Thyroid gland (tissue), 4 donors: Measurements from ENCODE around the gene BACH2.

Experiments used
- POLR2A ChIP-seq, 2 donors: fragments of 450-650 bp; IDR thresholded peaks; one replicate each; pipeline ENCODE4 v1.6.1; 2017; ENCODE audit warnings: antibody characterized with exemption in 2 of 2, mild to moderate bottlenecking in 2 of 2, moderate library complexity in 1 of 2
- TF ChIP-seq, protein P1 (sequence below), 6 experiments: fragments of 200-600 bp in 3 of 6; fragments of 450-650 bp in 3 of 6; sonication (generic) in 3 of 6; IDR thresholded peaks; one replicate each; pipeline ENCODE4 v1.5.1; 2016 to 2019; ENCODE audit warnings: antibody characterized with exemption in 6 of 6, mild to moderate bottlenecking in 2 of 6, inconsistent platforms in 1 of 6, moderate library complexity in 1 of 6

DNA sequence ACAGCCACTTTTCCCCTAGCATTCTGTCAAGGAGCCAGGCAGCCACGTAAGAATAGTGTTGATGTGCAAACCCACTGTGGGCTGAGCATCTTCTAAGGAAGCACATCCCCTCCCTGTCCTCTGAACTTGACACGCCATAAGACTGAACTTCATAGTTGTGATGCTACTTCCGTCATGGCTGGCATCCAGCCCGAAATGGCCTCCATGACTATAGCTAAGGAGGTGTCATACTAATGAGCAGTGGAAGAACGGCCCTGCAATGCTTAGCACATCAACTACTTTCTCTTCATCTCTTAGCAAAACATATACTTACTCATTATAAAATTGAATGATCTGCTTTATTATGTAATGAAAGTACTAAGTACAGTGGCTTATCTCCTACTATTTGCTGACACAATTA is 292.1 kb downstream of the BACH2 start:
- no peak for TF ChIP-seq POLR2A (IDR thresholded peaks at IDR 0.05)
- TF ChIP-seq, protein P1, sequence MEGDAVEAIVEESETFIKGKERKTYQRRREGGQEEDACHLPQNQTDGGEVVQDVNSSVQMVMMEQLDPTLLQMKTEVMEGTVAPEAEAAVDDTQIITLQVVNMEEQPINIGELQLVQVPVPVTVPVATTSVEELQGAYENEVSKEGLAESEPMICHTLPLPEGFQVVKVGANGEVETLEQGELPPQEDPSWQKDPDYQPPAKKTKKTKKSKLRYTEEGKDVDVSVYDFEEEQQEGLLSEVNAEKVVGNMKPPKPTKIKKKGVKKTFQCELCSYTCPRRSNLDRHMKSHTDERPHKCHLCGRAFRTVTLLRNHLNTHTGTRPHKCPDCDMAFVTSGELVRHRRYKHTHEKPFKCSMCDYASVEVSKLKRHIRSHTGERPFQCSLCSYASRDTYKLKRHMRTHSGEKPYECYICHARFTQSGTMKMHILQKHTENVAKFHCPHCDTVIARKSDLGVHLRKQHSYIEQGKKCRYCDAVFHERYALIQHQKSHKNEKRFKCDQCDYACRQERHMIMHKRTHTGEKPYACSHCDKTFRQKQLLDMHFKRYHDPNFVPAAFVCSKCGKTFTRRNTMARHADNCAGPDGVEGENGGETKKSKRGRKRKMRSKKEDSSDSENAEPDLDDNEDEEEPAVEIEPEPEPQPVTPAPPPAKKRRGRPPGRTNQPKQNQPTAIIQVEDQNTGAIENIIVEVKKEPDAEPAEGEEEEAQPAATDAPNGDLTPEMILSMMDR (IDR thresholded peaks at IDR 0.05): no peak
